H9 (cell line): ENCODE results near the gene GTF2A2. TPM values are rescaled to one million over a fixed set of nuclear protein-coding genes. Genes with fewer than 3 reads are reported as not detected.

Experiments used
- DNase-seq: peaks from one replicate; pipeline ENCODE4 v3.0.0-alpha.2; 2017
- H2AFZ ChIP-seq: one replicate; pipeline ENCODE4 v1.6.1; 2013; ENCODE audit warnings: mild to moderate bottlenecking, low read length, control low read depth, moderate library complexity
- H2AK5ac ChIP-seq: 2 replicates; pipeline ENCODE4 v1.6.1; 2013; ENCODE audit warnings: low read length, control low read depth, mixed read lengths; ENCODE audit not compliant: insufficient read length
- H2BK120ac ChIP-seq: one replicate; pipeline ENCODE4 v1.6.1; 2013; ENCODE audit warnings: low read depth, mild to moderate bottlenecking, low read length, control low read depth, inconsistent platforms; ENCODE audit not compliant: poor library complexity, severe bottlenecking
- H2BK12ac ChIP-seq: 2 replicates; pipeline ENCODE4 v1.6.1; 2013; ENCODE audit warnings: low read length, control low read depth, mixed read lengths, low read depth; ENCODE audit not compliant: insufficient read length
- H2BK15ac ChIP-seq: 2 replicates; pipeline ENCODE4 v1.6.1; 2013; ENCODE audit warnings: low read depth, low read length, control low read depth
- H2BK20ac ChIP-seq: one replicate; pipeline ENCODE4 v1.6.1; 2013; ENCODE audit warnings: low read depth, mild to moderate bottlenecking, low read length, control low read depth, inconsistent platforms; ENCODE audit not compliant: poor library complexity, severe bottlenecking
- H2BK5ac ChIP-seq: 2 replicates; pipeline ENCODE4 v1.6.1; 2013; ENCODE audit warnings: low read length, control low read depth, mixed read lengths; ENCODE audit not compliant: insufficient read length
- H3K14ac ChIP-seq: 2 replicates; pipeline ENCODE4 v1.6.1; 2013; ENCODE audit warnings: low read length, control low read depth; ENCODE audit not compliant: insufficient read depth
- H3K18ac ChIP-seq: 2 replicates; pipeline ENCODE4 v1.6.1; 2013; ENCODE audit warnings: low read depth, mild to moderate bottlenecking, mixed read lengths, low read length, control low read depth; ENCODE audit not compliant: insufficient read length
- H3K23ac ChIP-seq: 2 replicates; pipeline ENCODE4 v1.6.1; 2013; ENCODE audit warnings: low read length, control low read depth, mixed read lengths, low read depth; ENCODE audit not compliant: insufficient read length
- H3K23me2 ChIP-seq: 2 replicates; pipeline ENCODE4 v1.6.1; 2013; ENCODE audit warnings: low read depth, mild to moderate bottlenecking, mixed read lengths, low read length, control low read depth; ENCODE audit not compliant: insufficient read length, poor library complexity, severe bottlenecking
- H3K27ac ChIP-seq: 2 replicates; pipeline ENCODE4 v1.5.1; 2013; ENCODE audit warnings: low read length, control low read depth, mixed read lengths, low read depth; ENCODE audit not compliant: insufficient read length
- H3K27me3 ChIP-seq: 2 replicates; pipeline ENCODE4 v1.6.1; 2013; ENCODE audit warnings: low read length, control low read depth, inconsistent platforms; ENCODE audit not compliant: insufficient read depth
- H3K4ac ChIP-seq: 2 replicates; pipeline ENCODE4 v1.6.1; 2013; ENCODE audit warnings: low read depth, mild to moderate bottlenecking, control low read depth, inconsistent platforms, low read length, moderate library complexity
- H3K4me1 ChIP-seq: 2 replicates; pipeline ENCODE4 v1.6.1; 2013; ENCODE audit warnings: low read length, control low read depth, inconsistent platforms; ENCODE audit not compliant: insufficient read depth
- H3K4me2 ChIP-seq: 2 replicates; pipeline ENCODE4 v1.6.1; 2013; ENCODE audit warnings: low read length, control low read depth, mixed read lengths; ENCODE audit not compliant: insufficient read length, insufficient read depth
- H3K56ac ChIP-seq: 2 replicates; pipeline ENCODE4 v1.6.1; 2013; ENCODE audit warnings: low read depth, mild to moderate bottlenecking, mixed read lengths, low read length, control low read depth; ENCODE audit not compliant: insufficient read length
- H3K79me1 ChIP-seq: 2 replicates; pipeline ENCODE4 v1.6.1; 2013; ENCODE audit warnings: low read depth, mild to moderate bottlenecking, moderate library complexity, low read length, control low read depth, inconsistent platforms; ENCODE audit not compliant: insufficient read depth, poor library complexity, severe bottlenecking
- H3K79me2 ChIP-seq: 2 replicates; pipeline ENCODE4 v1.6.1; 2013; ENCODE audit warnings: low read length, control low read depth, inconsistent platforms; ENCODE audit not compliant: insufficient read depth
- H3K9ac ChIP-seq: 2 replicates; pipeline ENCODE4 v1.6.1; 2013; ENCODE audit warnings: low read length, control low read depth, mixed read lengths; ENCODE audit not compliant: insufficient read length; ENCODE audit errors: extremely low read depth
- H3K9me3 ChIP-seq: one replicate; pipeline ENCODE4 v1.6.1; 2013; ENCODE audit warnings: low read depth, low read length, inconsistent platforms; ENCODE audit not compliant: control insufficient read depth
- H3T11ph ChIP-seq: one replicate; pipeline ENCODE4 v1.6.1; 2013; ENCODE audit warnings: mild to moderate bottlenecking, low read length, control low read depth, inconsistent platforms
- H4K20me1 ChIP-seq: one replicate; pipeline ENCODE4 v1.6.1; 2013; ENCODE audit not compliant: control insufficient read depth, insufficient read length, insufficient read depth
- H4K5ac ChIP-seq: 2 replicates; pipeline ENCODE4 v1.6.1; 2013; ENCODE audit warnings: low read depth, mild to moderate bottlenecking, mixed read lengths, low read length, control low read depth; ENCODE audit not compliant: insufficient read length
- H4K8ac ChIP-seq: replicated peaks from 2 replicates; pipeline ENCODE4 v1.6.1; 2013; ENCODE audit warnings: low read length, control low read depth, mixed read lengths, low read depth; ENCODE audit not compliant: insufficient read length
- H4K91ac ChIP-seq: 2 replicates; pipeline ENCODE4 v1.6.1; 2013; ENCODE audit warnings: low read depth, mild to moderate bottlenecking, moderate library complexity, mixed read lengths, low read length, control low read depth; ENCODE audit not compliant: insufficient read length
- H3K27ac Mint-ChIP-seq, 3 experiments: 2 replicates in 2 of 3; 3 replicates in 1 of 3; pipeline ENCODE4 v1.8.0; 2020 to 2021; ENCODE audit warnings: mixed read lengths in 3 of 3, mild to moderate bottlenecking in 1 of 3, moderate library complexity in 1 of 3
- H3K27me3 Mint-ChIP-seq: 2 replicates; pipeline ENCODE4 v1.8.0; 2021; ENCODE audit warnings: low read depth, mild to moderate bottlenecking, moderate library complexity, mixed read lengths
- H3K36me3 Mint-ChIP-seq, 3 experiments: 2 replicates in 2 of 3; 3 replicates in 1 of 3; pipeline ENCODE4 v1.8.0; 2020 to 2021; ENCODE audit warnings: low read depth in 3 of 3, mixed read lengths in 3 of 3; ENCODE audit not compliant: insufficient read depth in 1 of 3
- H3K4me1 Mint-ChIP-seq, 2 experiments: 2 replicates each; pipeline ENCODE4 v1.8.0; 2020; ENCODE audit warnings: mixed read lengths in 2 of 2
- H3K4me3 Mint-ChIP-seq, 2 experiments: 2 replicates in 1 of 2; 3 replicates in 1 of 2; pipeline ENCODE4 v1.8.0; 2020 to 2021; ENCODE audit warnings: mild to moderate bottlenecking in 2 of 2, mixed read lengths in 2 of 2, moderate library complexity in 1 of 2
- H3K9me3 Mint-ChIP-seq, 2 experiments: 2 replicates in 1 of 2; 3 replicates in 1 of 2; pipeline ENCODE4 v1.8.0; 2020; ENCODE audit warnings: mild to moderate bottlenecking in 2 of 2, mixed read lengths in 2 of 2, moderate library complexity in 1 of 2
- CTCF ChIP-seq: fragments of 200-600 bp; sonication (generic); conservative IDR thresholded peaks from 3 replicates; pipeline ENCODE4 v1.8.0; 2021; ENCODE audit warnings: antibody characterized with exemption, mild to moderate bottlenecking
- WGBS: extraction: QIAGEN DNeasy Blood & Tissue Kit; methylation state at CpG from one replicate; pipeline ENCODE4 v1.1.7; 2013; ENCODE audit warnings: missing lambda C conversion rate, low lambda C conversion rate, mixed read lengths; ENCODE audit not compliant: insufficient read length; ENCODE audit errors: extremely low coverage; 5-methylcytosine and 5-hydroxymethylcytosine counted together
- total RNA-seq: library from RNA; stranded (reverse); gene quantifications from 2 replicates; pipeline ENCODE4 v1.2.1, GENCODE V29; 2021

The GTF2A2 gene
- total RNA-seq, 1 experiment from 2014 or later: 144 TPM

GRCh38 chr15:59668556-59668955 lies 11.2 kb upstream of the GTF2A2 start:
- no peaks in the 10 kb centered on the region for H3K79me2 ChIP-seq
- H2BK20ac ChIP-seq: no peak overlapping the region
- H2BK15ac ChIP-seq: no peak overlapping the region
- no peaks in the 10 kb centered on the region for H4K20me1 ChIP-seq
- no peaks in the 10 kb centered on the region for H3K23me2 ChIP-seq
- H3K4me1 ChIP-seq: no peaks in the 10 kb centered on the region
- no peak overlapping the region for H3T11ph ChIP-seq
- no peak overlapping the region for H2AFZ ChIP-seq
- no peak for DNase-seq
- no peak overlapping the region for H3K9ac ChIP-seq
- H3K27me3 ChIP-seq: no peaks in the 10 kb centered on the region
- no peak overlapping the region for H2BK120ac ChIP-seq
- Mint-ChIP-seq H3K4me3 (no peak overlapping the region), H3K27ac (no peak overlapping the region), H3K36me3 (peaks cover 15 to 57% (median 54%) of the 10 kb centered on the region in 3 experiments; a peak in 6 of 7 replicates), H3K9me3 (no peaks in the 10 kb centered on the region), H3K4me1 (no peaks in the 10 kb centered on the region), H3K27me3 (no peaks in the 10 kb centered on the region)
- H3K27ac ChIP-seq: no peak overlapping the region
- no peak overlapping the region for H2AK5ac ChIP-seq
- no peak overlapping the region for H4K8ac ChIP-seq
- H3K79me1 ChIP-seq: no peaks in the 10 kb centered on the region
- H3K9me3 ChIP-seq: no peaks in the 10 kb centered on the region
- no peak overlapping the region for H4K91ac ChIP-seq
- no peak overlapping the region for H4K5ac ChIP-seq
- no peak overlapping the region for H3K23ac ChIP-seq
- no peak overlapping the region for H2BK5ac ChIP-seq
- no peak overlapping the region for H3K4me2 ChIP-seq
- H3K56ac ChIP-seq: no peak overlapping the region
- TF ChIP-seq CTCF: no peak
- no peak overlapping the region for H3K4ac ChIP-seq
- no peak overlapping the region for H3K18ac ChIP-seq
- WGBS: no CpG with 5 or more reads among the region's 8 CpGs
- no peak overlapping the region for H2BK12ac ChIP-seq
- H3K14ac ChIP-seq: no peak overlapping the region
